PC-9 (cell line): ENCODE results near the gene GALNT14.

Experiments used
- EZH2 ChIP-seq: fragments of 200-600 bp; sonication (generic); IDR thresholded peaks from 2 replicates; pipeline ENCODE4 v1.8.0; 2017; ENCODE audit warnings: antibody characterized with exemption, low read depth
- TF ChIP-seq, protein P1 (sequence below): fragments of 200-600 bp; sonication (generic); conservative IDR thresholded peaks from 2 replicates; pipeline ENCODE4 v1.6.1; 2017; ENCODE audit warnings: mixed run types, antibody characterized with exemption, mild to moderate bottlenecking, moderate library complexity

DNA sequence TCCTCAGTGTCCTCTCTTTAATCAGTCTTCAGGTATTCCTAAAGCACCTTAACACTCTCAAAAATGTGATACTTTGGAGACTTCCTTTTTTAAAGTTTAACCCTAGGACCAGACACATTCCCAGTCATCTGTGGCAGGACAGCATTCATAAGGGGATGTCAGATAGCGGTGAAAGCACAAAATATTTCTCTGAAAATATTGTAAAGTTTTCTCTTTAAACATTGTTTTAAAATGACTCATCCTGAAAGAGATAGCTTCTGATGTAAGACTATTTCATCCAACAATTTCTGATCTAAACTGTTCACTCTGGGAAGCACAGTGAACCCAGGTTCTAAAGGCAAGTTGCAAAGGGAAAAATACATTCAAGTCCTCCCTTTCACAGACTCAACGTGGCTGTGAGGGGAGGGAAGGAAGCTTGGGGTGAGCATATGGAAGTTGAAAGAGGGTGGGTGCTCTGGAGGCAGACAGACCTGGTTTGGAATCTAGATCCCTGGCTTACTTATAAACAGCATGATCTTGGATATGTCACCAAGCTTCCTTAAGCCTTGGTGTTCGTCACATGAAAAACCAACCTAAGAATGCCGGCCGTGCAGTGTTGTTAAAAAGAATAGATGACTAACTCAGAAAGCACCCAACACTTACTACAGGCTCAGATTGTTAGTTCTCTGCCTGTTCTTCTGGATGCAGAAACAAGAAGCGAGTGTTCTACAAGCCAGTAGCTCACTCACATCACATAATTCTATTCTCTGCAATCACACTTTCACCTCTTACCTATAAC lies 12.1 kb downstream of the GALNT14 start:
- TF ChIP-seq, protein P1, sequence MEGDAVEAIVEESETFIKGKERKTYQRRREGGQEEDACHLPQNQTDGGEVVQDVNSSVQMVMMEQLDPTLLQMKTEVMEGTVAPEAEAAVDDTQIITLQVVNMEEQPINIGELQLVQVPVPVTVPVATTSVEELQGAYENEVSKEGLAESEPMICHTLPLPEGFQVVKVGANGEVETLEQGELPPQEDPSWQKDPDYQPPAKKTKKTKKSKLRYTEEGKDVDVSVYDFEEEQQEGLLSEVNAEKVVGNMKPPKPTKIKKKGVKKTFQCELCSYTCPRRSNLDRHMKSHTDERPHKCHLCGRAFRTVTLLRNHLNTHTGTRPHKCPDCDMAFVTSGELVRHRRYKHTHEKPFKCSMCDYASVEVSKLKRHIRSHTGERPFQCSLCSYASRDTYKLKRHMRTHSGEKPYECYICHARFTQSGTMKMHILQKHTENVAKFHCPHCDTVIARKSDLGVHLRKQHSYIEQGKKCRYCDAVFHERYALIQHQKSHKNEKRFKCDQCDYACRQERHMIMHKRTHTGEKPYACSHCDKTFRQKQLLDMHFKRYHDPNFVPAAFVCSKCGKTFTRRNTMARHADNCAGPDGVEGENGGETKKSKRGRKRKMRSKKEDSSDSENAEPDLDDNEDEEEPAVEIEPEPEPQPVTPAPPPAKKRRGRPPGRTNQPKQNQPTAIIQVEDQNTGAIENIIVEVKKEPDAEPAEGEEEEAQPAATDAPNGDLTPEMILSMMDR: no peak
- TF ChIP-seq EZH2: no peak
